C4-2B (cell line): Measurements from ENCODE around the gene NELL1.

Experiments
- ZFX ChIP-seq: fragments of 450-650 bp; IDR thresholded peaks from 2 replicates; pipeline ENCODE4 v1.6.1; 2017
- TF ChIP-seq, protein P1 (sequence below): fragments of 450-650 bp; conservative IDR thresholded peaks from 2 replicates; pipeline ENCODE4 v1.5.1; 2017; ENCODE audit warnings: mild to moderate bottlenecking

DNA sequence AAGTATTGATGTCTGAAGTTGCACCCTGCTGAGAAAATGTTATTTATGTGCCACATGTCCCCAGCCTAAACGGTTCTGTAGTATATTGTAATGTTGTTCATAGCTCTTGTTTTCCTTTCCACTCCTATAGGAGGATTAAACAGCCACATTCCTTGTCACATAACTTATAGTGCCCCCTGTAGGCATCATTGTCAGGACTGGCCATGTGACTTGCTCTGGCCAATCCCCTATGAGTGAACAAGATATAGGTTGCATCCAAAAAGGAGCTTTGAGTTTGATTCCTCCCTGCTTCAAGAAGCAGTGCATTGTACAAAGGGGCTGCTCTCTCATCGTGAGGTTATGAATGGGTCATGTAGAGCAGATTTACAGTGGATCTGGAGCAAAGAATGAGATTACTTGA, 805.9 kb downstream of the NELL1 start:
- TF ChIP-seq, protein P1, sequence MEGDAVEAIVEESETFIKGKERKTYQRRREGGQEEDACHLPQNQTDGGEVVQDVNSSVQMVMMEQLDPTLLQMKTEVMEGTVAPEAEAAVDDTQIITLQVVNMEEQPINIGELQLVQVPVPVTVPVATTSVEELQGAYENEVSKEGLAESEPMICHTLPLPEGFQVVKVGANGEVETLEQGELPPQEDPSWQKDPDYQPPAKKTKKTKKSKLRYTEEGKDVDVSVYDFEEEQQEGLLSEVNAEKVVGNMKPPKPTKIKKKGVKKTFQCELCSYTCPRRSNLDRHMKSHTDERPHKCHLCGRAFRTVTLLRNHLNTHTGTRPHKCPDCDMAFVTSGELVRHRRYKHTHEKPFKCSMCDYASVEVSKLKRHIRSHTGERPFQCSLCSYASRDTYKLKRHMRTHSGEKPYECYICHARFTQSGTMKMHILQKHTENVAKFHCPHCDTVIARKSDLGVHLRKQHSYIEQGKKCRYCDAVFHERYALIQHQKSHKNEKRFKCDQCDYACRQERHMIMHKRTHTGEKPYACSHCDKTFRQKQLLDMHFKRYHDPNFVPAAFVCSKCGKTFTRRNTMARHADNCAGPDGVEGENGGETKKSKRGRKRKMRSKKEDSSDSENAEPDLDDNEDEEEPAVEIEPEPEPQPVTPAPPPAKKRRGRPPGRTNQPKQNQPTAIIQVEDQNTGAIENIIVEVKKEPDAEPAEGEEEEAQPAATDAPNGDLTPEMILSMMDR: no peak
- no peak for TF ChIP-seq ZFX
